Measurements from ENCODE around the gene CC2D1B.

DNA sequence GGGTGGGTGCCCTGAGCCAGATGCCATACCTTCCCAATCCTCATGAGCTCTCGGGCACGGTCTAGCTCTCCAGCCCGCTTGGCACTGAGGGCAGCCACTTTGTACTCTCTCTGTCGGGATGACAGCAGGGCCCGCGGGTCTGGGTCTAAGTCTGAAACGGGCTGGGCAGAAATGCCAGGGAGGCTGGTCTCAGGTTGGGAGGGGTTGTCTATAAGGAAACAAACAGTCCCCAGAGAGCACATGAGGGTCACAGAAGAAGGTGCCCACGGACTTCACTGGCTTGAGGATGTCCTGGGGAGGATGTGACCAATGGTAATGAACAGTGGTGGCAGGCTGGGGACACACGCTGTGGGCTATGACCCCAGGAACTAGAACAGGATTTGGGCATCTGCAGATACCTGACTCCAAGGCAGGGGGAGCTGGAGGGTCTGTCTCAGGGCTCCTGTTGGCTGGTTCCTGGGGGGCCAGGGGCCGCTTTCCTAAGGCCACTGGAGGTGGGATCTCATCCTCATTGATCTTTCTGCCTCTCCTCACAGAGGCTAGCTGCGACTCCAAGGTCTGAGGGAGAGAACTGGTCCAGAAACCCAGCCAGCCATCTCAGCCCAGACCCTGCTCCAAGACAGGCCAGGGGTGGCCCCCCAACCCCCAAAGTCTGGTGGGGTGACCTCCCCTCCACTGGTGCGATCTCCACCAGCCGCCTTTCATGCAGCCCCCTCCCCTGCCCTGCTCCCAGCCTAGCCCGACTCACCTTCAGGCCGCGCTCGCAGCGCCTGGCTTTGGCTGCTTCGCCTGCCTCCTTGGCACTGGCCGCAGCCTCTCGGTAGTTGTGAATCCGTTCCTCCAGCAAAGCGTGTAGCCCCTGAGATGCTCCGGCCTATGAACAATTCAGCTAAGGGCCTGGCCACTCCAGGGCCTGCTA lies 6.1 kb downstream of the CC2D1B start:
- TF ChIP-seq BHLHE40 (IDR thresholded peaks at IDR 0.05; ENCODE audit: low read depth, low read length): no peak
- TF ChIP-seq, protein P1, sequence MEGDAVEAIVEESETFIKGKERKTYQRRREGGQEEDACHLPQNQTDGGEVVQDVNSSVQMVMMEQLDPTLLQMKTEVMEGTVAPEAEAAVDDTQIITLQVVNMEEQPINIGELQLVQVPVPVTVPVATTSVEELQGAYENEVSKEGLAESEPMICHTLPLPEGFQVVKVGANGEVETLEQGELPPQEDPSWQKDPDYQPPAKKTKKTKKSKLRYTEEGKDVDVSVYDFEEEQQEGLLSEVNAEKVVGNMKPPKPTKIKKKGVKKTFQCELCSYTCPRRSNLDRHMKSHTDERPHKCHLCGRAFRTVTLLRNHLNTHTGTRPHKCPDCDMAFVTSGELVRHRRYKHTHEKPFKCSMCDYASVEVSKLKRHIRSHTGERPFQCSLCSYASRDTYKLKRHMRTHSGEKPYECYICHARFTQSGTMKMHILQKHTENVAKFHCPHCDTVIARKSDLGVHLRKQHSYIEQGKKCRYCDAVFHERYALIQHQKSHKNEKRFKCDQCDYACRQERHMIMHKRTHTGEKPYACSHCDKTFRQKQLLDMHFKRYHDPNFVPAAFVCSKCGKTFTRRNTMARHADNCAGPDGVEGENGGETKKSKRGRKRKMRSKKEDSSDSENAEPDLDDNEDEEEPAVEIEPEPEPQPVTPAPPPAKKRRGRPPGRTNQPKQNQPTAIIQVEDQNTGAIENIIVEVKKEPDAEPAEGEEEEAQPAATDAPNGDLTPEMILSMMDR (conservative IDR thresholded peaks at IDR 0.05; ENCODE audit: low read depth, low read length): no peak
- TF ChIP-seq CEBPB (IDR thresholded peaks at IDR 0.05; ENCODE audit: low read depth, low read length): no peak
- no peak for TF ChIP-seq MAZ (IDR thresholded peaks at IDR 0.05; ENCODE audit: borderline replicate concordance, low read depth, low read length)
- TF ChIP-seq RAD21 (IDR thresholded peaks at IDR 0.05; ENCODE audit: low read length): no peak
- TF ChIP-seq POLR2A (IDR thresholded peaks at IDR 0.05; ENCODE audit: low read depth, low read length): no peak
- TF ChIP-seq SMC3 (IDR thresholded peaks at IDR 0.05; ENCODE audit: low read depth, low read length): no peak
- TF ChIP-seq CHD1 (IDR thresholded peaks at IDR 0.05; ENCODE audit: low read depth, low read length): no peak
- TF ChIP-seq MAFK (IDR thresholded peaks at IDR 0.05; ENCODE audit: low read depth, low read length): no peak
- TF ChIP-seq, protein P2, sequence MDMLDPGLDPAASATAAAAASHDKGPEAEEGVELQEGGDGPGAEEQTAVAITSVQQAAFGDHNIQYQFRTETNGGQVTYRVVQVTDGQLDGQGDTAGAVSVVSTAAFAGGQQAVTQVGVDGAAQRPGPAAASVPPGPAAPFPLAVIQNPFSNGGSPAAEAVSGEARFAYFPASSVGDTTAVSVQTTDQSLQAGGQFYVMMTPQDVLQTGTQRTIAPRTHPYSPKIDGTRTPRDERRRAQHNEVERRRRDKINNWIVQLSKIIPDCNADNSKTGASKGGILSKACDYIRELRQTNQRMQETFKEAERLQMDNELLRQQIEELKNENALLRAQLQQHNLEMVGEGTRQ (IDR thresholded peaks at IDR 0.05; ENCODE audit: low read depth, low read length): no peak
- TF ChIP-seq MXI1 (IDR thresholded peaks at IDR 0.05; ENCODE audit: borderline replicate concordance, low read depth, low read length): no peak
- TF ChIP-seq NFE2L2 (IDR thresholded peaks at IDR 0.05; ENCODE audit: low read depth, low read length): no peak

Measured in IMR-90 (cell line).